ENCODE results near the gene TAS1R2.

GRCh38 chr1:18884727-18885126 lies 25.3 kb upstream of the TAS1R2 start:
- no peak for TF ChIP-seq CTCF (IDR thresholded peaks at IDR 0.05; ENCODE audit: insufficient read depth, low read depth, low read length)
- no peak for TF ChIP-seq EZH2 (IDR thresholded peaks at IDR 0.05; ENCODE audit: insufficient read depth, low read length)
